Measurements from ENCODE around the gene ANKRD10. TPM values are rescaled to one million over a fixed set of nuclear protein-coding genes. Genes with fewer than 3 reads are reported as not detected.

Gene ANKRD10
- total RNA-seq, 4 donors from 2014 or later, result 19.3 to 62.9 (median 29.4) TPM

DNA sequence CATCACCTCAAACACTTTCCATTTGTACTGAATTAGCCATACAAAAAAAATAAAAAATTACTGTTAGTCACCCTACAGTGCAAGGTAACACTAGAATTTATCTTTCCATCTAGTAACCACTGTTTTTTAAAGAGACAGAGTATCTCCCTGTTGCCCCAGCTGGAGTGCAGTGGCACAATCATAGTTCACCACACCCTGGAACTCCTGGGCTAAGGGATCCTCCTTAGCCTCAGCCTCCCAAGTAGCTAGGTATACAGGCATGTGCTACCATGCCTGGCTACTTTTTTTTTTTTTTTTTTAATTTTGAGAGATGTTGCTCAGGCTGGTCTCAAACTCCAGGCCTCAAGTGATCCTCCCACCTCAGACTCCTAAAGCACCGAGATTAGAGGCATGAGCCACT is 17.9 kb downstream of the ANKRD10 start:
- Histone ChIP-seq H3K4me3 (no peak overlapping the region), H3K4me1 (no peaks in the 10 kb centered on the region), H3K9me3 (no peaks in the 10 kb centered on the region), H3K27me3 (no peaks in the 10 kb centered on the region), H3K27ac (no peak overlapping the region), H3K36me3 (peaks cover 0 to 57% (median 0%) of the 10 kb centered on the region in 3 donors)
- DNase-seq, result no peak
- intact Hi-C loops (cut with DNase I), result no loop called here
- WGBS, 2 donors, result 100% methylated on average over 1 of the region's 1 CpG
- TF ChIP-seq POLR2A (IDR thresholded peaks at IDR 0.05) (no peak), CTCF (IDR thresholded peaks at IDR 0.05) (no peak)

GRCh38 chr13:110894086-110894485 is 20.8 kb downstream of the ANKRD10 start:
- Histone ChIP-seq H3K4me3 (no peak overlapping the region), H3K27ac (no peak overlapping the region), H3K36me3 (peaks cover 0 to 49% (median 0%) of the 10 kb centered on the region in 3 donors), H3K9me3 (no peaks in the 10 kb centered on the region), H3K27me3 (no peaks in the 10 kb centered on the region), H3K4me1 (no peaks in the 10 kb centered on the region)
- WGBS, 2 donors, result 76 to 85% methylated on average over 2 of the region's 2 CpGs
- intact Hi-C loops (cut with DNase I), result no loop called here
- DNase-seq, result no peak
- no peak for TF ChIP-seq POLR2A (IDR thresholded peaks at IDR 0.05)
- no peak for TF ChIP-seq CTCF (IDR thresholded peaks at IDR 0.05)

DNA sequence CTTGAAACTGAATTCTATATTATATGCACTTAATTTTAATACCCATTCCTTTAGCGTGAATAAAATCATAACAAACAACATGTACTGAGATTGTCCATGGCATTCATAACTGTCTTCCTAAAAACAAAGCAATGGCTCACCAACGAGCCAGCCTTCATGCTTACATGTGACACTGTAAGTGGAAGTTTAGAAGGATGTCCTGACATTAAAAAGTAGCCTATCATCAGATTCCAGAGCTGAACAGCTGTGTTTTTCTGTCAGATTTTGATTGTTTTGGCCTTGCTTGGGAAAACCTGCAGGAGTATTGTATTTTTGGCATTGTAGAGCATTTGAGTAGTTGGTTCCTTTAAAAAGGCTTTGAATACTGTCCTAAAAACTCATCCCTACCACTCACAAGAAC is 21.3 kb downstream of the ANKRD10 start:
- no peaks in the 10 kb centered on the region for H3K27me3 ChIP-seq
- no peak overlapping the region for H3K4me3 ChIP-seq
- no peaks in the 10 kb centered on the region for H3K9me3 ChIP-seq
- no peaks in the 10 kb centered on the region for H3K4me1 ChIP-seq
- intact Hi-C loops (cut with DNase I), result no loop called here
- WGBS, 2 donors, result 82 to 83% methylated on average over 2 of the region's 2 CpGs
- TF ChIP-seq POLR2A (IDR thresholded peaks at IDR 0.05), result no peak
- TF ChIP-seq CTCF (IDR thresholded peaks at IDR 0.05), result no peak
- no peak overlapping the region for H3K27ac ChIP-seq
- H3K36me3 ChIP-seq, result peaks cover 0 to 44% (median 0%) of the 10 kb centered on the region in 3 donors
- no peak for DNase-seq

DNA sequence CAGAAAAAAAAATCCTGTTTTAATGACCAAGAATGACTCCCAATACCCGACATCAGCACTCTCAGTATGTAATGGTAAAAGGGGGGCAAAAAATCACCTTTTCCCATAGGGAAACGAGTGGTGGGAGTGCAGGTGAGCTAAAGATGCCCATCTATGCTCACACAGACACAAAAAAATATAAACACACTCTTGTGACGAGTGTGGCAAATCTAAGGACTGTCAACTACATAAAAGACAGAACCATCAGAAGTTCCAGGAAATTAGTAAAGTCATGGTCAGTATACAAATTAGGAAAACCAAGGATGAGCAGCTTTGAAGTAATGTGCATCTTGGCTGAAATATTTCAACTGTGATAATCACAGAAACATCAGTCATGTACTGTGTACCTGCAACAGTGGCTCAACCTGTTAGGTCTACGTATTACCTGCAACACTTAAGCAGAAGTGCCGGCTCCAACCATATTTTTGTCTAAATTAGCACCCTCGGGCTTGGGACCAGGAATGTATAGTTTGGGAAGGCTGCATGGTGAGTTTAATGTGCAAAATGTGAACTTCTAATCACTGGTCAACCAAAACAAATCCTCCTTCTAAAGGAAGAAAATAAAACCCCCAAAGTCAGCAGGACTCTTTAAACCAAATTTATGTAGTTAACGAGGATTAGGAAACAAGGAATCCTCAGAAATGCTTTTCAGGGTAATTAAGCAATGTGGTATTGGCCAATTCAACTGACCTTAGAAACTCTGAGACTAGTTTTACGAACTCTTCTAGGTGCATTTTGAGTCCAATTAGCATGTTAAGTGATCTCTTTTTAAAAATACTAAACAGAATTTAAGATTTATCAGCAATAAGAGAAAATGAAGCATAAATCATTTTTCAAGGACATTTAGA is 24.3 kb downstream of the ANKRD10 start:
- Histone ChIP-seq H3K4me3 (no peak overlapping the region), H3K27ac (no peak overlapping the region), H3K9me3 (no peaks in the 10 kb centered on the region), H3K4me1 (peaks cover 0 to 7% (median 0%) of the 10 kb centered on the region in 3 donors), H3K27me3 (no peaks in the 10 kb centered on the region), H3K36me3 (peaks cover 0 to 33% (median 0%) of the 10 kb centered on the region in 3 donors)
- 81 to 87% methylated on average over 8 of the region's 8 CpGs for WGBS, 2 donors
- intact Hi-C loops (cut with DNase I), result no loop called here
- DNase-seq, result no peak
- no peak for TF ChIP-seq CTCF (IDR thresholded peaks at IDR 0.05)
- no peak for TF ChIP-seq POLR2A (IDR thresholded peaks at IDR 0.05)

- no peak for DNase-seq
- no peaks in the 10 kb centered on the region for H3K27me3 ChIP-seq
- intact Hi-C loops (cut with DNase I), result no loop called here
- 85 to 88% methylated on average over 3 of the region's 3 CpGs for WGBS, 2 donors
- no peaks in the 10 kb centered on the region for H3K9me3 ChIP-seq
- TF ChIP-seq POLR2A (IDR thresholded peaks at IDR 0.05) (no peak), CTCF (IDR thresholded peaks at IDR 0.05) (no peak)
- peaks cover 0 to 21% (median 0%) of the 10 kb centered on the region in 3 donors for H3K36me3 ChIP-seq
- H3K27ac ChIP-seq, result peak overlapping the region in 1 of 4 donors; percentile 15
- H3K4me1 ChIP-seq, result peaks cover 0 to 8% (median 0%) of the 10 kb centered on the region in 3 donors
- no peak overlapping the region for H3K4me3 ChIP-seq
Measured at GRCh38 chr13:110888390-110888789, 26.5 kb downstream of the ANKRD10 start.
